ENCODE measurements around the gene MAPK6.

MAPK6 gene

DNA sequence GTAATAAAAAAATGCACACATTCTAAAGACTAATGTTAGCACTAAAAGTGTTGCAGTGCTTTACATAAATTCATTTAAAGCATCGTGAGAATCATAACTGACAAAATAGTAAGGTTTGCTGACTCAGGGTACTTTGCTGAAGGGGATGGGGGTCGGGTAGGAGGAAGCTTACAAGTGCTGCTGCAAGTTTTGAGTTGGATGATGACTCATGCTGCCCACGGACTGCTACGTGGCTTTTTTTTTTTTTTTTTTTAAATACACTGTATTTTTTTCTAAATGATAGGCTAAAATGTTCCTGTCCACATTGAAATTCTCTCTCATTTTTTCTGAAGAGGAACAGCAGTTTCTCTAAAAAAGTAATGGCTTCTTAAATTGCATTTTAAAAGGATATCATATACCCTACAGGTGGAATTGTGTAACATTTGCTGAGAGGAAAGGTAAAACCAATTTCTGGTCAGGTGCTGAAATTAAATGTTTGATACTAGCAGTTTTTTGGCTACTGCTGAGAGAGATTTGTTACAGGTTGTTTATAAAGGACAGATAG is 2.2 kb downstream of the MAPK6 start:
- no peak for TF ChIP-seq ZFX (IDR thresholded peaks at IDR 0.05)
- TF ChIP-seq, protein P1, sequence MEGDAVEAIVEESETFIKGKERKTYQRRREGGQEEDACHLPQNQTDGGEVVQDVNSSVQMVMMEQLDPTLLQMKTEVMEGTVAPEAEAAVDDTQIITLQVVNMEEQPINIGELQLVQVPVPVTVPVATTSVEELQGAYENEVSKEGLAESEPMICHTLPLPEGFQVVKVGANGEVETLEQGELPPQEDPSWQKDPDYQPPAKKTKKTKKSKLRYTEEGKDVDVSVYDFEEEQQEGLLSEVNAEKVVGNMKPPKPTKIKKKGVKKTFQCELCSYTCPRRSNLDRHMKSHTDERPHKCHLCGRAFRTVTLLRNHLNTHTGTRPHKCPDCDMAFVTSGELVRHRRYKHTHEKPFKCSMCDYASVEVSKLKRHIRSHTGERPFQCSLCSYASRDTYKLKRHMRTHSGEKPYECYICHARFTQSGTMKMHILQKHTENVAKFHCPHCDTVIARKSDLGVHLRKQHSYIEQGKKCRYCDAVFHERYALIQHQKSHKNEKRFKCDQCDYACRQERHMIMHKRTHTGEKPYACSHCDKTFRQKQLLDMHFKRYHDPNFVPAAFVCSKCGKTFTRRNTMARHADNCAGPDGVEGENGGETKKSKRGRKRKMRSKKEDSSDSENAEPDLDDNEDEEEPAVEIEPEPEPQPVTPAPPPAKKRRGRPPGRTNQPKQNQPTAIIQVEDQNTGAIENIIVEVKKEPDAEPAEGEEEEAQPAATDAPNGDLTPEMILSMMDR (conservative IDR thresholded peaks at IDR 0.05) = no peak; the same call in 1 of the 2 replicates

DNA sequence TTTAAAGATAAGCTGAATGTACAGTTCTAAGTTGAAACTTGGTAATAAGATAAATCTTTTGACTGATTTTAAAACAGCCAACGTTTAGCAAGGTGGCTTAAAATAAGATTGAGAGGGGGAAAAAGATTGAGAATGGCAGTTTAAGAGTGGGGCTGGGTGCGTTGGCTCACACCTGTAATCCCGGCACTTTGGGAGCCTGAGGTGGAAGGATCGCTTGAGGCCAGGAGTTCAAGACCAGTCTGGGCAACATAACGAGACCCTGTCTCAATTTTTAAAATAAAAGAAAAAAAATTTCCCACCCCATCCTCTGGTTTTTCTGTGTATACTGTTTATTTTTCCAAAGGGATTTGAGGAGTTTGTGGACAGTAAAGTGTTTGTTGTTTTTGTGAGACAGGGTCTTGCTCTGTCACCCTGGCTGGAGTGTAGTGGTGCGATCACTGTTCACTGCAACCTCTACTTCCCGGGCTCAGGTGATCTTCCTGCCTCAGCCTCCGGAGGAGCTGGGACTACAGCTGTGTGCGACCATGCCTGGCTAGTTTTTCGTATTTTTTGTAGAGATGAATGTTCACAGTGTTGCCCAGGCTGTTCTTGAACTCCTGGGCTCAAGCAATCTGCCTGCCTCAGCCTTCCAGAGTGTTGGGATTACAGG is 3.0 kb downstream of the MAPK6 start:
- H3K27ac ChIP-seq = peak overlapping the region; percentile 99
- TF ChIP-seq, protein P1 (conservative IDR thresholded peaks at IDR 0.05) = no peak
- no peak for TF ChIP-seq ZFX (IDR thresholded peaks at IDR 0.05)

More for the DNA sequence above, 2.2 kb downstream of the MAPK6 start:
- peak overlapping the region; percentile 75; the same call in 1 of the 2 replicates for H3K27ac ChIP-seq

DNA sequence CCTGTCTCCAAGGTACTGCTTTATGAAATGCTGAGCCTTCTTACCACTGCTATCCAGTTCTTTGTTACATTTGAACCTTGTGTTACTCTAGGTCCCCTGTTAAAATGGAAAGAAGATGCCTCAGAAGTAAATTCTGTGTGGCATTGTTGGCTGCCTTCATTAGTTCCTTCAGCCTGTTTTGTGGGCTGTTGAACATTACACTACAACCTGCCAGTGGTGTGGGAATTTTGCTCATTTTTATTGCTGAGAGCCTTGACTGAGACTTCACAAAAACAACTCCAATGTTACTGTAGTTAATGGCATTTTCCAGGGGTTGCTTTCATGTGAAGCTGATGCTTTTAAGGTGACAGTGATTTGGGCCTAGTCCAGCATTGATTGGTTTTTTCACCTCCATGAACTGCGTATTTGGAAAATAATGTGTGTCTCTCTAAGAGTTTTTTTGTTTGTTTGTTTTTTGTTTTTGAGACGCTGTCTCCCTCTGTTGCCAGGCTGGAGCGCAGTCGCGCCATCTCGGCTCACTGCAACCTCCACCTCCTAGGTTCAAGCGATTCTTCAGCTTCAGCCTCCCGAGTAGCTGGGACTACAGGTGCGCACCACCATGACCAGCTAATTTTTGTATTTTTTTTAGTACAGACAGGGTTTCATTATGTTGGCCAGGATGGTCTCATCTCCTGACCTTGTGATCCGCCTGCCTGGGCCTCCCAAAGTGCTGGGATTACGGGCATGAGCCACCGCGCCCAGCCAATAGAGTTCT is 4.3 kb downstream of the MAPK6 start:
- TF ChIP-seq, protein P1 (conservative IDR thresholded peaks at IDR 0.05) = no peak
- no peak for TF ChIP-seq ZFX (IDR thresholded peaks at IDR 0.05)
- H3K27ac ChIP-seq = peak overlapping the region; percentile 99

DNA sequence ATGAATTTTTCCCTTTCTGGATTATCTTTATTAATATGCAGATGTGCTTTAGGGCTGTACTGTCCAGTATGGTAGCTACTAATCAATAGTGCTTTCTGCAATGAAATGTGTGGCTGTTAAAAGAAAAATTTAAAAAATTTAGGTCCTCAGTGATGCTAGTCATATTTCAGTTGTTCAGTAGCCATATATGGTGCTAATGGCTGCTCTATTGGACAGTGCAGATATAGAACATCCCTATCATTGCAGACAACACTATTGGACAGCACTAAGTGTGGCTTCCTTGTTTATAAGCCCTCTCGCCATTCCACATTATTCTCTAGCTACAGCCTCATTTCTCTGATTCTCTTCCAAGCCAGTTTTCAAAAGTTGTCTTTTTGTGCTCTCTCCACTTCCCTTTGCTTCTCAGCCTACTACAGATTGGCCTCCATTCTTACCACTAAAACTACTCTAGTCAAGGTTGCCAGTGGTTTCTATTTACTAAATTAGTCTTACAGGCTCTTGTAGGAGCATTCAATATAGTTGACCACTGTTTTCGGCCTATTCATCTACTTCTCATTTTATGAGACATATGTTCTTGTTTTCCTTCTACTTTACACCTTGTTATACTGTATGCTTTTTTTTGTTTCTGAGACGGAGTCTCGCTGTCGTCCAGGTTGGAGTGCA is 9.5 kb downstream of the MAPK6 start:
- no peak for TF ChIP-seq ZFX (IDR thresholded peaks at IDR 0.05)
- TF ChIP-seq, protein P1 (conservative IDR thresholded peaks at IDR 0.05) = no peak
- no peak overlapping the region for H3K27ac ChIP-seq

DNA sequence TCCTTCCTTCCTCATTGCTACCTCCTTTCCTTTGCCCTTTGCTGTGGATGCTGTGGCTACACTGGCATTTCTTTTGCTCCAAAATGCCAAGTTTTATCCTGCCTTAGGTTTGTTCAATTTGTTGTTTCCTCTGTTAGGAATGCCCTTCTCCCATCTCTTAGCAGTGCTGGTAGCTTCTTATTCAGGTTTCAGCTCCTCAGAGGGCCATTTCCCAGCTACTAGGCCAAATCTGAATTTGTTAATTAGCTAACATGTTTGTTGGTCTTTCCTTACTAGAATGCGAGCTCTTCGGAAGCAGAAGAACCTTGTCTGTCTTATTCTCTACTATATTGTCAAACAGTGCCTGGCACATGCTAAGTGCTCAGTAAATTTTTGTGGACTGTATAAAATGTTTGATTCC is 11.0 kb downstream of the MAPK6 start:
- TF ChIP-seq, protein P1 (conservative IDR thresholded peaks at IDR 0.05) = no peak
- no peak for TF ChIP-seq ZFX (IDR thresholded peaks at IDR 0.05)
- no peak overlapping the region for H3K27ac ChIP-seq

DNA sequence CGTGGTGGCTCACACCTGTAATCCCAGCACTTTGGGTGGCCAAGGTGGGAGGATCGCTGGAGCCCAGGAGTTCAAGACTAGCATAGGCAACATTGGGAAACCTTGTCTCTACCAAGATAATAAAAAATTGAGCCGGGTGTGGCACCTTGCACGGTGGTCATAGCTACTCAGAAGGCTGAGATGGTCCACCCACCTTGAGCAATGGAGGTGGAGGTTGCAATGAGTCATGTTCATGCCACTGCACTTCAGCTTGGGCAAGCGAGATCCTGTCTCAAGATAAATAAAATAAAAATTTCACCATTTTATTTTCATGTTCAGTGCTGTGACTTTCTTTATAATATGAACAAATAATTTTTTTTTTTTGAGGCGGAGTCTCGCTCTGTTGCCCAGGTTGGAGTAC is 12.5 kb downstream of the MAPK6 start:
- no peak for TF ChIP-seq ZFX (IDR thresholded peaks at IDR 0.05)
- TF ChIP-seq, protein P1 (conservative IDR thresholded peaks at IDR 0.05) = no peak
- H3K27ac ChIP-seq = no peak overlapping the region
